ENCODE data around the gene ACO2.
"Not testable (repeated sequence)": the region's sequence is repeated elsewhere in the genome, so short reads cannot be mapped to it uniquely, and the experiment has no call there.

The ACO2 gene

DNA sequence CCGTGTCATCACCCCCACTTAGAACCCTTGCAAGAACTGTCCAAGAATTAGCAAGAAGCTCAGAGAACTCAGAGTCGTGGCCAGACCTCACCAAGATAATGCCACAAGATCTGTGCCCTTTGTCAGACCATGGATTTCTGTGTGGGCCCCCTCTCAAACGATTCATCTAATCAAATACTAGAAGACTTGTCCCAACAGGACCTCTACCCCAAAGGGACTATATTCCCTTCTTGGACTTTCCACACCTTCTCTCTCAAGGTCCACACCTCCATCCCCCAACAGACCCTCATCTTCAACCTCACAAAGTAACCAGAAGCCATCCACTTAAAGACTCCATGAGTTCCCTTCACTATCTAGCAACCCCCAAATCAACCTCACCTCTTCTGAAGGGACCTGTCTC lies 72.6 kb downstream of the ACO2 start:
- no peak for TF ChIP-seq ZNF274 (IDR thresholded peaks at IDR 0.05; ENCODE audit: low read depth, low read length)

GRCh38 chr22:41542224-41542623 lies 73.3 kb downstream of the ACO2 start:
- TF ChIP-seq ZNF274 (IDR thresholded peaks at IDR 0.05; ENCODE audit: low read depth, low read length), result no peak

More for the DNA sequence above, 72.6 kb downstream of the ACO2 start:
- no peak overlapping the region for H3K4me3 ChIP-seq (ENCODE audit: low read length)

GRCh38 chr22:41543854-41544670 lies 75.1 kb downstream of the ACO2 start, which contains the start of gene POLR3H:
TSS of gene POLR3H (minus strand) at chr22:41544470. CDS start at chr22:41544101, 369 bp downstream.
- TF ChIP-seq ZNF274 (IDR thresholded peaks at IDR 0.05; ENCODE audit: low read depth, low read length), result no peak
- peak within 1 kb of the TSS; percentile 69 for H3K4me3 ChIP-seq (ENCODE audit: low read length)

More at GRCh38 chr22:41542224-41542623, 73.3 kb downstream of the ACO2 start:
- peak overlapping the region; percentile 7; the same call in 1 of the 2 replicates for H3K4me3 ChIP-seq (ENCODE audit: low read length)

DNA sequence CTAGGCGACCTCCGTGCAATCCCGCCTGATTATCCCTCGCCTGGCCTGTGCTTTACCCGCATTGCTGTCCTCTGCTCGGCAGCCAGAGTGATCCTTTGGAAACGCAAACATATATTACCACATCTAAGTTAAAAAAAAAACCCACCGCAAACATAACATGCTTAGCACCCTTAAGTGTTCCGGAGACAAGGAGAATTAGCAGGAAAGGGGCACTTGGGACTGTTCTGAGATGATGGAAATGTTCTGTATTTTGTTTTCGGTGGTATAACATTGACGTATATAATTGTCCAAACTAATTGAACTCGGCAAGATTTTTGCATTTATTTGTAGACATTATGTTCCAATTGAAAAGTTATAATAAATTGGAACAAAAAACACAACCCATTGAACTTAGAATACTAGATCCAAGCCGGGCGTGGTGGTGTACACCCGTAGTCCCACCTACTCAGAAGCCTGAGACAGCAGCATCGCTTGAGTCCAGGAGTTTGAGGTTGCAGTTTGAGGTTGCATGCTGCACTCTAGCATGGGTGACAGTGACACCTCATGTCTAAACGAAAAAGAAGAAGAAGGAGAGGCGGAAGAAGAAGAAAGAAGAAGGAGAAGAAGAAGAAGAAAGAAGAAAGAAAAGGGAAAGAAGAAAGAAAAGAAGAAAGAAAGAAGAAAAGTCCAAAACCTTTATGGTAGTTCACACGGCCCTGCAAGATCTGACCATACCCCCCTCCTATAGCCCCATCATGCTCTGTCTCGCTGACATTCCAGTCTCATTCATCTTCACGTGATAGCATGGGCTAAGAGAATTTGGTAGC lies 76.0 kb downstream of the ACO2 start:
- H3K4me3 ChIP-seq (ENCODE audit: low read length), result peak overlapping the region; percentile 44; the same call in 1 of the 2 replicates
- no peak for TF ChIP-seq ZNF274 (IDR thresholded peaks at IDR 0.05; ENCODE audit: low read depth, low read length)

DNA sequence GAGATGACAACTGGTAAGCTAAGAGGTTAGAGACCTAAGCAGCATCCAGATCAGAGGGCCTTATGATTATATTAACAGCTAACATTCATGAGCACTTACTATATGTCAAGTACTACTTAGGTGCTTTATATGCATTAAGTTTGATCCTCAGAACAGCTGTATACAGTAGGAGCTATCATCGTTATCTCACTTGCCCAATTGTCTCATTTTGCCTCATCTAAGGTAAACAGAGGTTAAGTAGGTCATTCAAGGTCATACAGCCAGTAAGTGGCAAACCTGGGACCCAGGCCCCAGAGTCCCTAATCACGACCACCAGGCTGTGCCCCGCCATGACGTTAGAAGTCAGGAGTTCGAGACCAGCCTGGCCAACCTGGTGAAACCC lies 79.9 kb downstream of the ACO2 start:
- TF ChIP-seq ZNF274 (IDR thresholded peaks at IDR 0.05; ENCODE audit: low read depth, low read length), result no peak
- H3K4me3 ChIP-seq (ENCODE audit: low read length), result no peak overlapping the region

GRCh38 chr22:41550952-41551491 lies 82.1 kb downstream of the ACO2 start:
- H3K4me3 ChIP-seq (ENCODE audit: low read length), result no peak overlapping the region
- no peak for TF ChIP-seq ZNF274 (IDR thresholded peaks at IDR 0.05; ENCODE audit: low read depth, low read length)

DNA sequence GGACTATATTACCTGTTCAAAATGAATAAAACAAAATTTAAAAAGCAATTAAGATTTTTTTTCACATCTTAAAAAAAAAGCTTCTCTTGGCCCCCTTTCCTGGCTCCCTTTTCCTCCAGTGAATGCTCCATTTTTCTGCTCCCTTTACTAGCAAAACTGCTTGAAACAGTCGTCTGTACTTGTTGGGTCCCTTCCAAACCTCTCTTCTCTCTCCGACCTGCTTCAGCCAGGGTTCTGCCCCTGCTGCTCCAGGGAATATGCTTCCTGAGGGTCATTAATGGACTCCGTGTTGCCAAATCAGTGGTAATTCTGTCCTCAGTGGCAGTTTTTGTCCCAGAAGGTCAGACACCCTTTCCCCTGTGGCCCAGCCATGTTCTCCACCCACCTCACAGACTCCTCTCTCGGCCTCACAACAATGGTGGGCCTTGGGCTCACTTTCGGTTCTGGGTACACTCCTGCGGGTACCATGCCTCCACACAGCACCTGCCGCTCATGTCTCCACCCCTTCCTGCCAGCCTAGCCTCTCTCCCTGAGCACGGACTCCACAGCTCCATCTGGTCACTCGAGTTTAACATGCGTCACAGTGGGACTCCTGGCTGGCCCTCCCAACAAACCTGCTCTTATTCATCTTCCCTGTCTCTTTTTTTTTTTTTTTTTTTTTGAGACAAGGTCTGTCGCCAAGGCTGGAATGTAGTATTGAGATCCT lies 83.1 kb downstream of the ACO2 start:
- H3K4me3 ChIP-seq (ENCODE audit: low read length), result no peak overlapping the region
- no peak for TF ChIP-seq ZNF274 (IDR thresholded peaks at IDR 0.05; ENCODE audit: low read depth, low read length)

DNA sequence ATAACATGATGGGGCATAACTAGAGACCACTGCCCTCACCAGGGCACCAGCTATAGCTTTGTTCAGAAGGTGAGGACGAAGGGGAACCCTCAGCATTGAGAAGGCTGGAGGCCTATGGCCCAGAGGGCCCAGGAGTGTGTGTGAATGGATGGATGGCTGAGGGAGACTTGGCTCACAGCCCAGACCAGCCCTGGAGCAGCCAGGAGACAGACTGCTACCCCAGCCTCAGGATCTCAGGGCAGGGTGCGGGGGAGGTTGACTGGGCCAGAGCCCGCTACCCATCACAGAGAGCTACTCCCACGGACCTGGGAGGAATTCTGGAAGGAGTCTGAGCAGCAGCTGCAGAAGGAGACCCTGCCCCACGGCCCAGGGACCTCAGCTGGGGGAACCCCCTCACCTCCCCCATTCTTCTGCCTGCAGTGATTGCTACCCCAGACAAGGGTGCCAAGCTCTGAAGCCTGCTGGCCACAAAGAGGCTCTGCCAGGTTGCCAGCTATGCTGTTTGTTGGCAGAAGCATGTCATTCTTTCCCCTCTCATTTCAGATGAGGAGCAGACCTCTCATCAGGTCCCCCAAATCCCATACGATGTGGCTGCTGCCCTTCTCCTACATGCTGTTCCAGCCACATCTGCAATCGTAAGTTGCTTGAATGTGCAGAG lies 86.5 kb downstream of the ACO2 start:
- H3K4me3 ChIP-seq (ENCODE audit: low read length), result no peak overlapping the region
- no peak for TF ChIP-seq ZNF274 (IDR thresholded peaks at IDR 0.05; ENCODE audit: low read depth, low read length)

DNA sequence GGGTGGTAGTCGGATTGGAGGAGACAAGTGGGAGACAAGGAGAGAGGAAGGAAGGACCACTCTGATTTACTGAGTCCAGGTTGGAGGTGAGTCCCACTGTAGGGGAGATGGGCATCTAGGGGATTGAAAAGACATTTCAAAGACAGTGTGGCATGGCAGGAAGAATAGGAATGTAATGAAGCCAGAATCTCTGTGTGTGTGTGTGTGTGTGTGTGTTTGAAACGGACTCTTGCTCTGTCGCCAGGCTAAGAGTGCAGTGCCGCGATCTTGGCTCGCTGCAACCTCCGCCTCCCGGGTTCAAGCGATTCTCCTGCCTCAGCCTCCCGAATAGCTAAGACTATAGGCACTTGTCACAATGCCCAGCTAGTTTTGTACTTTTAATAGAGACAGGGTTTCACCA lies 87.6 kb downstream of the ACO2 start:
- TF ChIP-seq ZNF274 (IDR thresholded peaks at IDR 0.05; ENCODE audit: low read depth, low read length), result no peak
- no peak overlapping the region for H3K4me3 ChIP-seq (ENCODE audit: low read length)

- no peak for TF ChIP-seq ZNF274 (IDR thresholded peaks at IDR 0.05; ENCODE audit: low read depth, low read length)
- H3K4me3 ChIP-seq (ENCODE audit: low read length), result no peak overlapping the region
These were observed 88.7 kb downstream of the ACO2 start for GRCh38 chr22:41557401-41558240.

DNA sequence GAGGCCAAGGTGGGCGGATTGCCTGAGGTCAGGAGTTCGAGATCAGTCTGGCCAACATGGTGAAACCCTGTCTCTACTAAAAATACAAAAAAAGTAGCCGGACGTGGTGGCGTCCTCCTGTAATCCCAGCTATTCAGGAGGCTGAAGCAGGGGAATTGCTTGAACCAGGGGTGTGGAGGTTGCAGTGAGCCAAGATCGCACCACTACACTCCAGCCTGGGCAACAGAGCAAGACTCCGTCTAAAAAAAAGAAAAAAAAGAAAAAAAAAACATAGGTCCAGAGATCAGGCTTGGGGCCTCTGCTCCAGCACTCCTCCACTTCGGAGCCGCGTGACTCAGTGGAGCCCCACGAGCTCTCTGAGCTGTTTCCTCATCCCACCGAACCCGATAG lies 89.3 kb downstream of the ACO2 start:
- H3K4me3 ChIP-seq (ENCODE audit: low read length), result not testable (repeated sequence)

- TF ChIP-seq ZNF274 (IDR thresholded peaks at IDR 0.05; ENCODE audit: low read depth, low read length), result no peak
- no peak overlapping the region for H3K4me3 ChIP-seq (ENCODE audit: low read length)
These were observed 91.2 kb downstream of the ACO2 start for GRCh38 chr22:41560095-41560471.

GRCh38 chr22:41561335-41561734 lies 92.4 kb downstream of the ACO2 start:
- no peak overlapping the region for H3K4me3 ChIP-seq (ENCODE audit: low read length)
- TF ChIP-seq ZNF274 (IDR thresholded peaks at IDR 0.05; ENCODE audit: low read depth, low read length), result no peak

Measured in GM08714 (cell line).